Effector CD4-positive, alpha-beta T cell (primary cell): ENCODE results near the gene COMP.

Experiments used
- DNase-seq: peaks from one replicate; pipeline ENCODE4 v3.0.0-alpha.2; 2020

Gene COMP

GRCh38 chr19:18803550-18804138 lies 12.5 kb upstream of the COMP start:
- DNase-seq, result no peak

- no peak for DNase-seq
Measured at GRCh38 chr19:18802354-18802753, 11.2 kb upstream of the COMP start.

DNA sequence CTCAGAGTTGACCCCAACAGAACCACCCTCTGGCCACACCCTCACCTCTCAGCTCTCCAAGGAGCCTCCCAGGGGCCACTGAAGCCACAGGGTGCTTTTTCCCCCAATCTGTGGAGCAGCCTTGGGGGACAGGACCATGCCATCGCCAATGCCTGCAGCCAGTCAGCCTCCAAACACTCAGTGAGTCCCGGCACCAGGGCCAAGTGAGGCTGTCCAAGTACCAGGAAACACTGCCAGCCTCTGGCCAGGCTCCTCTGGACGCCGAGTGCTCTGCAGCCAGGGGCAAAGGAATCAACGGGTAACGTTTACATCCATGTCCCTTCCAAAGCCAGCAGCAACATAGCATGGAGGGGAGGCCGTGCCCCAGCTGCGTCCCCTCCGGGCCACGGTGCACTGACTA lies 9.5 kb upstream of the COMP start:
- no peak for DNase-seq

DNA sequence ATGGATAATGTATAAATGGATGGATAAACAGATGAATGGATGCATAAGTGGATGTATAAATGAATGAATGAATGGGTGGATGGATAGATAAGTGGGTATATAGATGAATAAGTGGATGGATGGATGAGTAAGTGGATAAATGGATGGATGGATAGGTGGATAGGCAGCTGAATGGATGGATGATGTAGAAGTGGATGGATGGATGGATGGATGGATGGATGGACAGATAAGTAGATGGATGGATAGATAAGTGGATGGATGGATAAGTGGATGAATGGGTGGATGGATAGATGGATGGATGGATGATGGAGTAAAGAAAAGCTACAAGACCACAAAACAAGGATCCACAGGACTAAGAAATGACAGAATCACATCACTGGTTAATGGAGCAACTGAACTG lies 9.0 kb upstream of the COMP start:
- no peak for DNase-seq

GRCh38 chr19:18799389-18799970 lies 8.4 kb upstream of the COMP start:
- no peak for DNase-seq

DNA sequence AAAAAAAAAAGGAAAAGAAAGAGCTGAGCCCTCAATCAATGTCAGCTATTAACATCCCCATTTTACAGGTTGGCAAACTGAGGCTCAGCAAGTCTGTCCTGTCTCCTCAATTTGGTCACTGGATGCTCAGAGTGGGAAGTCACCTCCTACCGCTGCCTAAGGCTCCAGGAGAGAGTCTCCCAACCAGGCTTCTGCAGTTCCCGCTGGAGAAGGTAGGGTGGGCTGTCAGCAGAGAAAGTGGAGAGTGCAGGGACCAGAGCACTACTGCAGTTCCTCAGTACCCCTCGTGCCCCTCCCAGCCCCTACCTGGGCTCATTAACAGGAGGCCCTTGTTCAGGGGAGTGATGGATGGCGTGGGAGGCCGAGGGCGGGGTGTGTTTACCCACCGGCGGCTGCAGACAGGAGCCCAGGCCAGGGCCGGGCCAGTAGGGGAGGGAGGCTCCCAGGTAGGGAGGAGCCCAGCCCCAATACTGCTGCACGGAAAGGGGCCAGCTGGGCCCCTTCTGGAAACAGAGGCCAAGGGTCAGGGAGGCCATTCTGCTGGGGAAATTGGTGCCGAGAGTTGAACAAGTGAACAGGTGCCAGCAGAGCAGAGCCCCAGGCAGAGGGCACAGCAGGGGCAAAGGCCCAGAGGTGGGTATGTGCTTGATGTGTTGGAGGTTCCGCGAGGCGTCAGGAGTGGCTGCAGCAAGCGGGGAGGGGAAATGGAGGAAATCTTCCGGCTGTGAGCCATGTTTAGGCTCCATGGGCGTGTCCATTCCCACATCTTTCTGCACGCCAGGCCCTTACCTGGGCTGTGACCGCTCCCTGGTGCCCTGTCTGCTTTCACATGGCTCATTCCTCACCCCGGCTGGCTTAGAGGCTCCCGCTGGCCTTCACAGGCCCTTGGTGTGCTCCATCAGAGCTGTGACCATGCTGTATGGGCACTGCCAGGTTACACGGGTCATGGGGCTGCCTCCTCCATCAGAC lies 7.6 kb upstream of the COMP start:
- DNase-seq, result no peak

GRCh38 chr19:18796239-18796638 lies 5.1 kb upstream of the COMP start:
- no peak for DNase-seq

- DNase-seq, result no peak
Measured at GRCh38 chr19:18795540-18795939, 4.4 kb upstream of the COMP start.

- no peak for DNase-seq
Measured at GRCh38 chr19:18794692-18795091, 3.6 kb upstream of the COMP start.

DNA sequence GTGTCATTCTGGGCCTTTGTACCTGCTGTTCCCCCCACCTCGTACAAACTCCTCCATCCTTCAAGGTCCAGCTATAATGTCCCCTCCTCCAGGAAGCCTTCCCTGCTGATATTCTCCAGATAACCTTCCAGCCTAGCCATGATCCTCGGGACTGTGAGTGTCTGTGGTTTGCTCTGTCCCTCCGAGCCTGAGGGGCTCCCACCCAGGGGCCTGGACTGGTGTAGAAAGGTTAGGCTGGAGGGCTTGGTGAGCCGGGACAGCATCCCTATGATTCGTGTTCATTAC lies 2.9 kb upstream of the COMP start:
- no peak for DNase-seq

- no peak for DNase-seq
Measured at GRCh38 chr19:18793144-18794028, 2.3 kb upstream of the COMP start.

GRCh38 chr19:18792661-18793060 lies 1.6 kb upstream of the COMP start:
- no peak for DNase-seq

DNA sequence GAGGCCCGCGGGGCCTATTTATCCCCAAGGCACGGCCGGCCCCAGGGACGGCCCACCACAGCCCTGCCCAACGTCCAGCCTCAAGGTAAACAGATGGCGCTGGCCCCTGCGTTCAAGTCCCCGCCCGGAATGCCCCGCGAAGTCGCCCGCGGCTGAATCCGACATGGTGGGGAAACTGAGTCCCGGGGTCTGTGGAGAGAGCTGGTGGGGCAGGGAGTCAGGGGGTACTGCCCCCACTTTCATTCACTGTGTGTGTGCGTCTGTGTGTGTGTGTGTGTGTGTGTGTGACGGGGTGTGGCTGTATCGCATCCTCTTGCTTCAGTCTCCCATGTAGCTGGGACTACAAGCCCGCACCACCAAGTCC lies 192 bp upstream of the COMP start:
- no peak for DNase-seq

GRCh38 chr19:18789883-18790565 lies 1.1 kb downstream of the COMP start:
- DNase-seq, result no peak

DNA sequence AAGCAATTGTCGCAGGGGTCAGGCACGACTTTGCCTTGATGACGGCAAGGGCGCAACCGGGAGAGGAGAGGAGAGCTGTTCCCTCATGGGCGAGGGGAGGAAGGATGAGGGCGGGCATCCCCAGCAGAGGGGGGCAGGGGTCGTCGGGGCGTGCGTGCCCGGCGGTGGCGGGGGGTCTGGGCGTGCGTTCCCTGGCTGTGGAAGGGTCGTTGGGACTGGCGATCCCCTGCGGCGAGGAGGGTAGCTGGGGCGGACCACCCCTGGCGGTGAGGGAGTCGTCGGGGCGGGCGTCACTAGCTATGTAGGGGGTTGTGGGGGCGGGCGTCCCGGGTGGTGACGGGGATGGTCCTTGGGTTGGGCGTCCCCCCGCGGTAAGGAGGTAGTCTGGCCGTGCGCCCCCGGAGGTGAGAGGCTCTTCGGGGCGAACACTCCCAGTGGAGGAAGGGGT lies 1.7 kb downstream of the COMP start:
- no peak for DNase-seq

- no peak for DNase-seq
Measured at GRCh38 chr19:18788529-18789421, 2.3 kb downstream of the COMP start.

DNA sequence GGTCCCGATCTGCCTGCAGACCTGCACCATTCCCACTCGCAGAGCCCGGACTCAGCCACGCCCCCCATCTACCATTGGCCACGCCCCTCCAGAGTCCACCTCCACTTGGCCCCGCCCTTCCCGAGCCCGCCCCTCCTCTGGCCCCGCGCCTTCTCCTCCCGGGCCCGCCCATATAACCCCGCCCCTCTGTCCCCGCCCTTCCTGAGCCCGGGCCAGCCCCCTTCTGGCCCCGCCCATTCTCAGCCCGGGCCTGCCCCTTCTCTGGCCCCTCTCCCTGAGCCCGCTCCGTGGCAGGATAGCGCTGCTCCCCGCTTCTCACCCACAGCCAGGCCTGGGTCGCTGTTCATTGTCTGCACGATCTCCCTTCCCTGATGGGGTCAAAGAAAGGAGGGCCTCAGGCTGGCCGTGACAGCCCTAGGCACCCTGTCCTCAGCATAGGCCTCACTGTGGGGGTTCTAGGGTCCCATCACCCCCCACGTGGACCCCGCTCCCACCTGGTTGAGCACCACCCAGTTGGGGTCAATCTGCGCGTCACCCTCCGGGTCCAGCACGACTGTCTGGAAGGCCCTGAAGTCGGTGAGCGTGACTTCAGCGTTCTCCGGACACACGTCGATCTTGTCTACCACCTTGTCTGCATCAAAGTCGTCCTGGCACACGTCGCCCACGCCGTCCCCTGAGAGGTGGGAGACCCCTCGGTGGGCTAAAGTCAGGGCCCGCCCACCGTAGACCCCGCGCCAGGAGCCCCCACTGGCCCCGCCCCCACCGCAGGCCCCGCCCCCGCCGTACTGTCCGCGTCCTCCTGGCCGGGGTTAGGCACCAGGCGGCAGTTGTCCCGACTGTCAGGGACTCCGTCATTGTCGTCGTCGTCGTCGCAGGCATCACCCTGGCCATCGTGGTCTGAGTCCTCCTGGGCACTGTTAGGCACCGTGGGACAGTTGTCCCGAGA lies 5.7 kb downstream of the COMP start:
- peak; percentile 48 for DNase-seq

- no peak for DNase-seq
Measured at GRCh38 chr19:18784786-18785120, 6.4 kb downstream of the COMP start.

DNA sequence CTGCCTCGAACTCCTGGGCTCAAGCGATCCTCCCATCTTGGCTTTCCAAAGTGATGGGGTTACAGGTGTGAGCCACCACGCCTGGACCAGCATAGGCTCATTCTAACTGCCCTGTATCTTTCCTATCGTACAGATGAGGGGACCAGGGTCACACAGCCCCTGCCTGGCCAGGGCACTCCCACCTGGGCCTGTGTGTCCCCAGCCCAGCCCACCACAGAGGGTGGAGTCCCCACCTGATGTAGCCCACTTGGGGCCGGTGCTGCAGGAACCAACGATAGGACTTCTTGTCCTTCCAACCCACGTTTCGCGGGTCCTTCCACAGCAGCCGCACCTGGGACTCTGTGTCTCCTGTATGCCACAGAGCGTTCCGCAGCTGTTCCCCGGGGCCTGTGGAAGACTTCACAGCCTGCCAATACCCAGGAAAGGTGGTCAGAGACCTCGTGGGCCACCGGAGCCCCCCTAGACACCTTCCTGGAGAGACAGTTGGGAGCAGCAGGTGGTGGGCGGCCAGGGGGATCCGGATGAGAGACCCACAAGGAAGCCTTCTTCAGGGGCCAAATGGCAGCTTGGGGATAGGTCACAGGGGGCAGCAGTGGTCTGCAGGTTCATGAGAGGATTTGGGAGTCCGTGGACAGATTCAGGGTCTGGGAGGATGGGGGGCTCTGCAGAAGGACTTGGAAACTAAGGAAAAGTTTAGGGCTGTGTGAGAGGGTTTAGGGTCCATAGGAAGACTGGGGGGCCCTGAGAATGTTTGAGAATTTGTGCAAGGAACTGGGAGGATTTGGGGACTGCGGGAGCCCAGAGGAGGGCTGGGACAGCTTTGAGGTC lies 6.9 kb downstream of the COMP start:
- DNase-seq, result no peak
